CD14-positive monocyte (primary cell): ENCODE results near the gene NBEA. TPM values are rescaled to one million over a fixed set of nuclear protein-coding genes. Genes with fewer than 3 reads are reported as not detected.
"Not testable (repeated sequence)": the region's sequence is repeated elsewhere in the genome, so short reads cannot be mapped to it uniquely, and the experiment has no call there.

Source experiments
- DNase-seq, 3 donors: peaks; one replicate each; pipeline ENCODE4 v3.0.0-alpha.2; 2011 to 2022
- H2AFZ ChIP-seq: 2 replicates; pipeline ENCODE4 v1.6.0; 2012; ENCODE audit warnings: mild to moderate bottlenecking, low read depth, low read length, inconsistent platforms; ENCODE audit not compliant: insufficient read depth, poor library complexity, severe bottlenecking
- H3K27ac ChIP-seq, 2 donors: 1 replicate in 1 of 2; 2 replicates in 1 of 2; pipeline ENCODE4 v1.5.1; 2012 to 2013; ENCODE audit warnings: low read length in 2 of 2, control low read depth in 1 of 2, inconsistent platforms in 1 of 2, low read depth in 1 of 2, mild to moderate bottlenecking in 1 of 2
- H3K27me3 ChIP-seq, 2 donors: one replicate each; pipeline versions ENCODE4 v1.6.0 to v1.6.1; 2011 to 2013; ENCODE audit warnings: low read length in 2 of 2; ENCODE audit not compliant: control insufficient read depth in 2 of 2, insufficient read depth in 2 of 2
- H3K36me3 ChIP-seq, 2 donors: replicated peaks in 1 of 2; 1 replicate in 1 of 2; 2 replicates in 1 of 2; pipeline versions ENCODE4 v1.5.1 to v1.6.1; 2012 to 2013; ENCODE audit warnings: low read length in 2 of 2, control low read depth in 1 of 2, inconsistent platforms in 1 of 2, mild to moderate bottlenecking in 1 of 2; ENCODE audit not compliant: insufficient read depth in 2 of 2, control insufficient read depth in 1 of 2
- H3K4me1 ChIP-seq, 2 donors: 1 replicate in 1 of 2; 2 replicates in 1 of 2; pipeline versions ENCODE4 v1.5.1 to v1.6.1; 2012 to 2013; ENCODE audit warnings: low read length in 2 of 2, control low read depth in 1 of 2, inconsistent platforms in 1 of 2, mild to moderate bottlenecking in 1 of 2, moderate library complexity in 1 of 2; ENCODE audit not compliant: insufficient read depth in 2 of 2, control insufficient read depth in 1 of 2
- H3K4me2 ChIP-seq: replicated peaks from 2 replicates; pipeline ENCODE3; 2012; ENCODE audit warnings: low read length, moderate library complexity, mild to moderate bottlenecking; ENCODE audit not compliant: poor library complexity, severe bottlenecking; ENCODE audit errors: extremely low read depth
- H3K4me3 ChIP-seq, 3 experiments: fragments of 200-600 bp in 1 of 3; sonication (generic) in 1 of 3; replicated peaks in 1 of 3; 1 replicate in 2 of 3; 2 replicates in 1 of 3; pipeline ENCODE4 v1.5.1; 2011 to 2013; ENCODE audit warnings: low read length in 3 of 3, mild to moderate bottlenecking in 3 of 3, control low read depth in 2 of 3, low read depth in 2 of 3, inconsistent platforms in 1 of 3, moderate library complexity in 1 of 3
- H3K79me2 ChIP-seq: 2 replicates; pipeline ENCODE4 v1.6.0; 2012; ENCODE audit warnings: mild to moderate bottlenecking, control low read depth, inconsistent platforms, low read length, moderate library complexity; ENCODE audit not compliant: insufficient read depth
- H3K9ac ChIP-seq: 2 replicates; pipeline ENCODE4 v1.6.0; 2017; ENCODE audit warnings: low read length, mild to moderate bottlenecking; ENCODE audit not compliant: insufficient read depth, poor library complexity, severe bottlenecking
- H3K9me3 ChIP-seq, 2 donors: replicated peaks in 1 of 2; 1 replicate in 1 of 2; 2 replicates in 1 of 2; pipeline versions ENCODE4 v1.5.1 to v1.6.1; 2012 to 2013; ENCODE audit warnings: low read length in 2 of 2, control low read depth in 1 of 2; ENCODE audit not compliant: control insufficient read depth in 1 of 2, insufficient read depth in 1 of 2
- H4K20me1 ChIP-seq: 2 replicates; pipeline ENCODE4 v1.6.0; 2012; ENCODE audit warnings: mild to moderate bottlenecking, low read length, control low read depth, moderate library complexity; ENCODE audit not compliant: insufficient read depth
- H3K27ac Mint-ChIP-seq, 7 donors: one replicate each; pipeline ENCODE4 v1.8.0; 2020; ENCODE audit warnings: mild to moderate bottlenecking in 7 of 7, mixed read lengths in 7 of 7, moderate library complexity in 6 of 7, inconsistent platforms in 2 of 7
- H3K27me3 Mint-ChIP-seq, 3 donors: one replicate each; pipeline ENCODE4 v1.8.0; 2021 to 2022; ENCODE audit warnings: low read depth in 3 of 3, mild to moderate bottlenecking in 3 of 3, mixed read lengths in 3 of 3, moderate library complexity in 3 of 3, inconsistent platforms in 1 of 3
- H3K36me3 Mint-ChIP-seq, 2 donors: one replicate each; pipeline ENCODE4 v1.8.0; 2020; ENCODE audit warnings: mixed read lengths in 2 of 2, inconsistent platforms in 1 of 2, mild to moderate bottlenecking in 1 of 2
- H3K4me1 Mint-ChIP-seq: one replicate; pipeline ENCODE4 v1.8.0; 2020; ENCODE audit warnings: mild to moderate bottlenecking, mixed read lengths
- H3K4me3 Mint-ChIP-seq, 2 donors: one replicate each; pipeline ENCODE4 v1.8.0; 2020; ENCODE audit warnings: mild to moderate bottlenecking in 2 of 2, mixed read lengths in 2 of 2, moderate library complexity in 1 of 2
- H3K9me3 Mint-ChIP-seq, 7 donors: one replicate each; pipeline ENCODE4 v1.8.0; 2020 to 2022; ENCODE audit warnings: mixed read lengths in 7 of 7, mild to moderate bottlenecking in 6 of 7, moderate library complexity in 6 of 7, inconsistent platforms in 2 of 7
- CTCF ChIP-seq: fragments of 200-600 bp; IDR thresholded peaks from one replicate; pipeline ENCODE4 v1.8.0; 2022; ENCODE audit warnings: antibody characterized with exemption, mild to moderate bottlenecking
- WGBS: methylation state at CpG from one replicate; pipeline ENCODE4 v1.1.5; 2013; ENCODE audit warnings: missing lambda C conversion rate; ENCODE audit not compliant: insufficient coverage; 5-methylcytosine and 5-hydroxymethylcytosine counted together
- intact Hi-C, 2 donors: fragments of 100-400 bp; cut with micrococcal nuclease; formaldehyde crosslinking; loops; one replicate each; pipeline versions ENCODE4 v1.15.0 to v1.15.1; 2023
- polyA plus RNA-seq, 3 donors: library from polyadenylated mRNA; depleted of rRNA in 1 of 3; unstranded in 2 of 3; stranded (reverse) in 1 of 3; fragments of 300-500 nt in 2 of 3; fragments of >200 nt in 1 of 3; fragmentation: Illumina TruSeq in 2 of 3; gene quantifications; 1 replicate in 2 of 3; 2 replicates in 1 of 3; pipeline ENCODE4 v1.2.3, GENCODE V29; 2012 to 2021

NBEA gene
- polyA plus RNA-seq, 3 donors: 0.03 to 0.23 (median 0.08) TPM

- Mint-ChIP-seq H3K27me3 (no peaks in the 10 kb centered on the region), H3K4me1 (no peaks in the 10 kb centered on the region), H3K9me3 (peaks cover 6 to 16% (median 10%) of the 10 kb centered on the region in 7 donors), H3K4me3 (no peak overlapping the region), H3K36me3 (no peaks in the 10 kb centered on the region), H3K27ac (no peak overlapping the region)
- Histone ChIP-seq H3K36me3 (no peaks in the 10 kb centered on the region), H3K4me3 (no peak overlapping the region), H3K79me2 (no peaks in the 10 kb centered on the region), H2AFZ (no peak overlapping the region), H3K9ac (no peak overlapping the region), H3K9me3 (peaks cover 0 to 19% of the 10 kb centered on the region in 2 donors), H4K20me1 (no peaks in the 10 kb centered on the region), H3K27me3 (no peaks in the 10 kb centered on the region), H3K4me1 (no peaks in the 10 kb centered on the region), H3K4me2 (no peak overlapping the region), H3K27ac (no peak overlapping the region)
- no peak for TF ChIP-seq CTCF
- no CpG with 5 or more reads among the region's 4 CpGs for WGBS
- no peak for DNase-seq
- intact Hi-C loops: no loop called here
These were observed 733.6 kb downstream of the NBEA start for GRCh38 chr13:35675651-35676050.

DNA sequence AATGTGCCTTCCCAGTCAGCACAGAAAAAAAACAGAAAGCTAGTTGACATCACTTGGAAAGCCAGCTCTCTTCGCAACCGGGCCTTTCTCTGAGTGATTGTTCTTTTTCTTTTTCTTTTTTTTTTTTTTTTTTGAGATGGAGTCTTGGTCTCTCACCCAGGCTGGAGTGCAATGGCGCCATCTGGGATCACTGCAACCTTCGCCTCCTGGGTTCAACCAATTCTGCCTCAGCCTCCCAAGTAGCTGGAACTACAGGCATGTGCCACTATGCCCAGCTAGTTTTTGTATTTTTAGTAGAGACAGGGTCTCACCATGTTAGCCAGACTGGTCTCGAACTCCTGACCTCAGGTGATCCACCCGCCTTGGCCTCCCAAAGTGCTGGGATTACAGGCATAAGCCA, 735.8 kb downstream of the NBEA start:
- H3K9ac ChIP-seq, H3K79me2 ChIP-seq, H3K36me3 ChIP-seq, H3K4me3 Mint-ChIP-seq, intact Hi-C loops, H3K36me3 Mint-ChIP-seq, H3K4me3 ChIP-seq, H2AFZ ChIP-seq, H3K4me2 ChIP-seq, H3K27me3 Mint-ChIP-seq, H3K27me3 ChIP-seq, DNase-seq, H3K4me1 ChIP-seq, H3K27ac Mint-ChIP-seq, H3K27ac ChIP-seq, H3K4me1 Mint-ChIP-seq, H4K20me1 ChIP-seq: not testable (repeated sequence)
- H3K9me3 ChIP-seq: peaks cover 0 to 19% of the 10 kb centered on the region in 2 donors
- H3K9me3 Mint-ChIP-seq: peaks cover 8 to 18% (median 11%) of the 10 kb centered on the region in 7 donors
- WGBS: 90% methylated on average over 2 of the region's 6 CpGs
